H1 (cell line): ENCODE results near the gene S100A11. TPM values are rescaled to one million over a fixed set of nuclear protein-coding genes. Genes with fewer than 3 reads are reported as not detected.

Experiments used
- EZH2 ChIP-seq: fragments of 200-600 bp; sonication (generic); IDR thresholded peaks from 2 replicates; pipeline ENCODE4 v1.7.1; 2012; ENCODE audit warnings: low read depth, mild to moderate bottlenecking, moderate library complexity, low read length, inconsistent platforms; ENCODE audit not compliant: severe bottlenecking
- polyA plus RNA-seq, 7 experiments: library from polyadenylated mRNA; depleted of rRNA in 3 of 7; stranded (reverse) in 5 of 7; unstranded in 2 of 7; fragments of >200 nt in 5 of 7; fragments of 200-250 nt in 2 of 7; gene quantifications; 1 replicate in 5 of 7; 2 replicates in 1 of 7; 4 replicates in 1 of 7; pipeline versions ENCODE4 v1.2.1 to v1.2.3, GENCODE V29; 2011 to 2013; ENCODE audit warnings: missing spikeins in 2 of 7, mixed read lengths in 2 of 7
- total RNA-seq: library from RNA; stranded (reverse); fragmentation: NEBNext Ultra II Directional; extraction: Animal tissue kit (Norgen Biotek cat#: 25700); gene quantifications from 2 replicates; pipeline ENCODE4 v1.2.1, GENCODE V29; 2021

The S100A11 gene
- total and polyA plus RNA-seq, 2 of the 8 experiments (the other 6 are each of a cell fraction or from before 2014, with no cell fraction given), result 120 to 343 TPM

DNA sequence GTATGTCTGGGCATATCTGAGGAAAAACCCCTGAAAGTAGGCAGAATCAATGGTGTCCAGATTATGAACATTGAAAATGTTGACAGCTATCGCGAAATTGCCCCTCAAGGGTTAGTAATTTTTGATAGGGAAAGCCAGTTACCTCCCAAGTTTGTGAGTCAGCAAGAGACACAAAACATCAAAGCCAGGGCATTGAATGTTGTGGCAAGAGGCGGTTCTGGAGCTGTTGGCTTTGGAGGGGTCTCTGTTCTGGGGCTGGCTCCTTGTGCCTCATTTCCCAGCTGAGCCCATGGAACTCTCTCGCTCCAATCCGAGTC, 10.6 kb upstream of the S100A11 start (continued):
- no peak for TF ChIP-seq EZH2
